ENCODE results near the gene MTFP1. TPM values are rescaled to one million over a fixed set of nuclear protein-coding genes. Genes with fewer than 3 reads are reported as not detected.
"Not testable (repeated sequence)": the region's sequence is repeated elsewhere in the genome, so short reads cannot be mapped to it uniquely, and the experiment has no call there.

MTFP1 gene
- total and polyA plus RNA-seq, 10 donors: 9.9 to 36.8 (median 19.9) TPM

GRCh38 chr22:30400159-30400558 lies 25.4 kb upstream of the MTFP1 start:
- TF ChIP-seq CTCF (IDR thresholded peaks at IDR 0.05 in 8 of 11, conservative IDR thresholded peaks at IDR 0.05 in 3 of 11): no peak
- no peak for TF ChIP-seq POLR2AphosphoS5 (IDR thresholded peaks at IDR 0.05)
- no peak for TF ChIP-seq POLR2A (IDR thresholded peaks at IDR 0.05)
- H3K27me3 ChIP-seq (replicated peaks in 1 of 7): peaks cover 0 to 50% (median 32%) of the 10 kb centered on the region in 7 donors
- no peak overlapping the region for H3K27ac ChIP-seq
- peaks cover 0 to 33% (median 20%) of the 10 kb centered on the region in 6 donors for H3K4me1 ChIP-seq
- WGBS, 5 donors: 33 to 81% (median 60%) methylated on average over 1 of the region's 1 CpG
- H3K4me3 ChIP-seq: no peak overlapping the region
- intact Hi-C loops (cut with DNase I; ENCODE audit: low total_unique reads): no loop called here
- DNase-seq: no peak
- no peaks in the 10 kb centered on the region for H3K36me3 ChIP-seq
- H3K9me3 ChIP-seq: no peaks in the 10 kb centered on the region

GRCh38 chr22:30401024-30401423 lies 24.5 kb upstream of the MTFP1 start:
- intact Hi-C loops (cut with DNase I; ENCODE audit: low total_unique reads); DNase-seq; H3K9me3 ChIP-seq; H3K36me3 ChIP-seq; H3K4me3 ChIP-seq; H3K27ac ChIP-seq: not testable (repeated sequence)
- peaks cover 0 to 41% (median 26%) of the 10 kb centered on the region in 7 donors for H3K27me3 ChIP-seq (replicated peaks in 1 of 7)
- peaks cover 0 to 30% (median 20%) of the 10 kb centered on the region in 6 donors for H3K4me1 ChIP-seq
- 91 to 99% (median 93%) methylated on average over 3 of the region's 3 CpGs for WGBS, 5 donors

- peaks cover 0 to 18% (median 10%) of the 10 kb centered on the region in 6 donors for H3K4me1 ChIP-seq
- peaks cover 0 to 30% (median 14%) of the 10 kb centered on the region in 7 donors for H3K27me3 ChIP-seq (replicated peaks in 1 of 7)
- H3K4me3 ChIP-seq: no peak overlapping the region
- intact Hi-C loops (cut with DNase I; ENCODE audit: low total_unique reads): no loop called here
- 60 to 82% (median 77%) methylated on average over 5 of the region's 5 CpGs for WGBS, 5 donors
- TF ChIP-seq POLR2AphosphoS5 (IDR thresholded peaks at IDR 0.05): no peak
- TF ChIP-seq CTCF (IDR thresholded peaks at IDR 0.05 in 8 of 11, conservative IDR thresholded peaks at IDR 0.05 in 3 of 11): no peak
- TF ChIP-seq POLR2A (IDR thresholded peaks at IDR 0.05): no peak
- H3K36me3 ChIP-seq: peaks cover 0 to 5% (median 0%) of the 10 kb centered on the region in 6 donors
- H3K9me3 ChIP-seq: no peaks in the 10 kb centered on the region
- no peak for DNase-seq
- H3K27ac ChIP-seq: no peak overlapping the region
These were observed 23.4 kb upstream of the MTFP1 start for GRCh38 chr22:30402028-30402765.

GRCh38 chr22:30402766-30403104 lies 22.8 kb upstream of the MTFP1 start:
- intact Hi-C loops (cut with DNase I; ENCODE audit: low total_unique reads); H3K27ac ChIP-seq; DNase-seq; H3K4me3 ChIP-seq; H3K36me3 ChIP-seq; H3K9me3 ChIP-seq: not testable (repeated sequence)
- H3K27me3 ChIP-seq (replicated peaks in 1 of 7): peaks cover 0 to 24% (median 8%) of the 10 kb centered on the region in 7 donors
- H3K4me1 ChIP-seq: peaks cover 0 to 13% (median 5%) of the 10 kb centered on the region in 6 donors
- WGBS, 5 donors: 89 to 99% (median 98%) methylated on average over 5 of the region's 5 CpGs

GRCh38 chr22:30404307-30404706 lies 21.3 kb upstream of the MTFP1 start:
- WGBS, 5 donors: 77 to 93% (median 86%) methylated on average over 6 of the region's 6 CpGs
- no peak overlapping the region for H3K4me3 ChIP-seq
- H3K27me3 ChIP-seq (replicated peaks in 1 of 7): peaks cover 0 to 8% (median 0%) of the 10 kb centered on the region in 7 donors
- H3K36me3 ChIP-seq: peaks cover 0 to 17% (median 0%) of the 10 kb centered on the region in 6 donors
- H3K9me3 ChIP-seq: no peaks in the 10 kb centered on the region
- no peaks in the 10 kb centered on the region for H3K4me1 ChIP-seq
- TF ChIP-seq CTCF (IDR thresholded peaks at IDR 0.05 in 8 of 11, conservative IDR thresholded peaks at IDR 0.05 in 3 of 11) (no peak), POLR2A (IDR thresholded peaks at IDR 0.05) (no peak), POLR2AphosphoS5 (IDR thresholded peaks at IDR 0.05) (no peak)
- intact Hi-C loops (cut with DNase I; ENCODE audit: low total_unique reads): no loop called here
- no peak overlapping the region for H3K27ac ChIP-seq
- no peak for DNase-seq

Data from spleen (tissue), 11 donors.